Transverse colon (tissue), 4 donors: Measurements from ENCODE around the gene TXNDC8. TPM values are rescaled to one million over a fixed set of nuclear protein-coding genes. Genes with fewer than 3 reads are reported as not detected.

ENCODE experiments used
- DNase-seq: peaks from one replicate; pipeline ENCODE4 v3.0.0-alpha.2; 2019
- H3K27ac ChIP-seq, 4 donors: fragments of 200-600 bp; sonication (generic); 2 replicates each; pipeline ENCODE4 v1.5.1; 2016 to 2018; ENCODE audit warnings: inconsistent platforms in 4 of 4
- H3K27me3 ChIP-seq: fragments of 200-600 bp; sonication (generic); 2 replicates; pipeline ENCODE4 v1.5.1; 2017; ENCODE audit warnings: inconsistent platforms
- H3K36me3 ChIP-seq, 4 donors: fragments of 200-600 bp; sonication (generic); 2 replicates each; pipeline ENCODE4 v1.5.1; 2017 to 2019; ENCODE audit warnings: inconsistent platforms in 4 of 4
- H3K4me1 ChIP-seq, 4 donors: fragments of 200-600 bp; sonication (generic); 2 replicates each; pipeline ENCODE4 v1.5.1; 2017 to 2020; ENCODE audit warnings: inconsistent platforms in 4 of 4
- H3K4me3 ChIP-seq, 4 donors: fragments of 200-600 bp; sonication (generic); 1 replicate in 1 of 4; 2 replicates in 3 of 4; pipeline versions ENCODE4 v1.5.1 to v1.6.1; 2017 to 2019; ENCODE audit warnings: inconsistent platforms in 4 of 4
- H3K9me3 ChIP-seq, 2 donors: fragments of 200-600 bp; sonication (generic); 2 replicates each; pipeline ENCODE4 v1.5.1; 2017 to 2019; ENCODE audit warnings: inconsistent platforms in 2 of 2
- CTCF ChIP-seq, 5 experiments: fragments of 200-600 bp in 3 of 5; fragments of 450-650 bp in 2 of 5; sonication (generic) in 3 of 5; IDR thresholded peaks; 1 replicate in 2 of 5; 2 replicates in 3 of 5; pipeline ENCODE4 v1.5.1; 2016 to 2017; ENCODE audit warnings: antibody characterized with exemption in 5 of 5, inconsistent platforms in 3 of 5, mild to moderate bottlenecking in 2 of 5, moderate library complexity in 1 of 5
- EP300 ChIP-seq: sonication (generic); formaldehyde crosslinking; IDR thresholded peaks from one replicate; pipeline ENCODE4 v1.6.1; 2017; ENCODE audit warnings: antibody characterized with exemption, low read depth
- POLR2A ChIP-seq: fragments of 450-650 bp; IDR thresholded peaks from one replicate; pipeline ENCODE4 v1.6.1; 2016; ENCODE audit warnings: antibody characterized with exemption, mild to moderate bottlenecking, moderate library complexity
- POLR2AphosphoS5 ChIP-seq, 3 donors: sonication (generic); formaldehyde crosslinking; IDR thresholded peaks; one replicate each; pipeline ENCODE4 v1.6.1; 2016; ENCODE audit warnings: antibody characterized with exemption in 3 of 3
- WGBS, 2 donors: methylation state at CpG; one replicate each; pipeline ENCODE4 v1.1.5; 2018; ENCODE audit warnings: low coverage in 1 of 2; 5-methylcytosine and 5-hydroxymethylcytosine counted together
- in situ Hi-C, 4 donors: fragments of 200-750 bp; cut with MboI; loops; one replicate each; pipeline versions ENCODE4 v1.15.0 to v1.15.1; 2017; ENCODE audit warnings: low sequenced_read_pairs in 3 of 4, low pct_ligation_motif_present in 1 of 4, low pct_unique_long_range_greater_than_20kb in 1 of 4
- intact Hi-C: fragments of 100-400 bp; cut with DNase I; formaldehyde crosslinking; loops from one replicate; pipeline ENCODE4 v1.15.1; 2023; ENCODE audit warnings: low total_unique reads
- total RNA-seq, 4 donors: library from RNA; depleted of rRNA; stranded (reverse); fragments of >200 nt; gene quantifications; one replicate each; pipeline ENCODE4 v1.1.0, GENCODE V29; 2016

The TXNDC8 gene
- total RNA-seq, 4 donors from 2014 or later, result not detected

GRCh38 chr9:110260911-110261310, 76.8 kb downstream of the TXNDC8 start:
- intact Hi-C loops (no loop called here), in situ Hi-C loops (no loop called here)
- 53 to 100% methylated on average over 1 to 4 of the region's 4 CpGs for WGBS, 2 donors
- peaks cover 16 to 38% (median 22%) of the 10 kb centered on the region in 4 donors for H3K4me1 ChIP-seq
- no peak for TF ChIP-seq POLR2A
- no peak for TF ChIP-seq CTCF (IDR thresholded peaks at IDR 0.05)
- no peak overlapping the region for H3K4me3 ChIP-seq
- no peaks in the 10 kb centered on the region for H3K9me3 ChIP-seq
- DNase-seq, result no peak
- H3K36me3 ChIP-seq, result no peaks in the 10 kb centered on the region
- no peak overlapping the region for H3K27ac ChIP-seq
- no peaks in the 10 kb centered on the region for H3K27me3 ChIP-seq

DNA sequence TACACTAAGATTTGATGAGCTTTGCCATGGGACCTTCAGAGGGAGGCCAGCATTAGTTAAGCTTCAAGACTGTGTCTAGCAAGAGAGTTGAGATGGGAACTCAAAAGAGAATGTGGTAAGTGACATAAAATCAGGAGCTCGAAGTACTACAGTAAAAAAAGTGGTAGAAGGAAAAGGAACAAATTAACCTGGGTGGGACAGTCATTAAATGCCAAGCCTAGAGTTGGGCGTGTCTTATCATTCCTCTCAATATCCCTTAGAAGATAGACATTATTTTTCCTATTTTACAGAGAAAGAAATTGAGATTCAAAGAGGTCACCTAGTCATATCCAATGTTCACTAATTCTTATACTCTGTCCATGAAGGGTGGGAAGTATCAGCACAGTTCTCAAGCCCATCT, 78.1 kb downstream of the TXNDC8 start:
- H3K4me1 ChIP-seq, result peaks cover 17 to 43% (median 26%) of the 10 kb centered on the region in 4 donors
- in situ Hi-C loops, result no loop called here
- WGBS, 2 donors, result 48 to 50% methylated on average over 2 of the region's 2 CpGs
- intact Hi-C loops, result no loop called here
- peak overlapping the region; percentile 90 to 98 (median 98) for H3K27ac ChIP-seq
- DNase-seq, result no peak
- no peaks in the 10 kb centered on the region for H3K36me3 ChIP-seq
- H3K9me3 ChIP-seq, result no peaks in the 10 kb centered on the region
- TF ChIP-seq POLR2A (no peak), EP300 (no peak), POLR2AphosphoS5 (IDR thresholded peaks at IDR 0.05) (no peak), CTCF (IDR thresholded peaks at IDR 0.05) (no peak)
- no peak overlapping the region for H3K4me3 ChIP-seq
- no peaks in the 10 kb centered on the region for H3K27me3 ChIP-seq

- H3K27ac ChIP-seq, result peak overlapping the region; percentile 90 to 98 (median 98)
- in situ Hi-C loops (no loop called here), intact Hi-C loops (no loop called here)
- TF ChIP-seq POLR2AphosphoS5 (IDR thresholded peaks at IDR 0.05) (no peak), CTCF (IDR thresholded peaks at IDR 0.05) (no peak), EP300 (no peak), POLR2A (no peak)
- H3K4me1 ChIP-seq, result peaks cover 22 to 52% (median 33%) of the 10 kb centered on the region in 4 donors
- WGBS, 2 donors, result 83 to 84% methylated on average over 3 of the region's 3 CpGs
- no peaks in the 10 kb centered on the region for H3K36me3 ChIP-seq
- no peaks in the 10 kb centered on the region for H3K27me3 ChIP-seq
- no peaks in the 10 kb centered on the region for H3K9me3 ChIP-seq
- no peak for DNase-seq
- no peak overlapping the region for H3K4me3 ChIP-seq
These were observed 79.0 kb downstream of the TXNDC8 start for GRCh38 chr9:110258690-110259091.

DNA sequence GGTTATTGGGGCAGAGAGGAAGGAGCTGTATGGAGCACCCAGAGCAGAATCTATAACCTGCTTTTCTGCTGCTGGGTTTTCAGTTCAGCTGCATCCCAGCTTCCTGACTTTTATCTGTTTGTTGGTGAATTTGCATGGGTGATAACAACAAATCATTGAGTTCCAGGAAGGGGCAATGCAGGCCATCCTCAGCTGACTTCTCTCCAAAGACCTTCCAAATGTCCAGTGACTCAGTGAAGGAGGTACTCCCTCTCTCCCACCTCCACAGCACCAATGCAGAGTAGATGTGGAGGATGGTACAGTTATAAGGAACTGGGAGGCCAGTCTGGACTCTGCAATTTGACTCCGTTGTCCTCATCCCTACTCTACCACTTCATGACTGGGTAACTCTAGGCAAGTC, 79.7 kb downstream of the TXNDC8 start:
- Histone ChIP-seq H3K4me3 (peak overlapping the region in 1 of 4 donors; percentile 93), H3K36me3 (no peaks in the 10 kb centered on the region), H3K4me1 (peaks cover 23 to 59% (median 36%) of the 10 kb centered on the region in 4 donors), H3K27me3 (no peaks in the 10 kb centered on the region), H3K9me3 (no peaks in the 10 kb centered on the region), H3K27ac (peak overlapping the region; percentile 90 to 98 (median 98))
- intact Hi-C loops (no loop called here), in situ Hi-C loops (no loop called here)
- TF ChIP-seq POLR2A, result no peak
- WGBS, 2 donors, result 67% methylated on average over 1 of the region's 1 CpG; no CpG with 5 or more reads in 1 of the 2 donors
- no peak for DNase-seq
